DOHH2 (cell line): ENCODE results near the gene IPO5.

ENCODE experiments used
- H3F3A ChIP-seq: fragments of 200-600 bp; sonication (generic), shearing (Covaris generic); 2 replicates; pipeline ENCODE4 v1.6.0; 2016; ENCODE audit warnings: antibody characterized with exemption, mild to moderate bottlenecking; ENCODE audit not compliant: control insufficient read depth, insufficient read depth
- H3K27ac ChIP-seq: fragments of 200-600 bp; sonication (generic); 2 replicates; pipeline ENCODE4 v1.5.1; 2014; ENCODE audit warnings: low read depth, mild to moderate bottlenecking, low read length, moderate library complexity
- H3K27me3 ChIP-seq: fragments of 200-600 bp; sonication (generic); 2 replicates; pipeline ENCODE4 v1.6.1; 2014; ENCODE audit warnings: mild to moderate bottlenecking, low read length, mixed read lengths; ENCODE audit not compliant: control insufficient read depth
- H3K36me3 ChIP-seq: fragments of 200-600 bp; sonication (generic); 2 replicates; pipeline ENCODE4 v1.6.1; 2014; ENCODE audit warnings: mild to moderate bottlenecking, low read length, moderate library complexity, mixed read lengths; ENCODE audit not compliant: control insufficient read depth
- H3K4me1 ChIP-seq: fragments of 200-600 bp; sonication (generic); 2 replicates; pipeline ENCODE4 v1.6.1; 2014; ENCODE audit warnings: mild to moderate bottlenecking, low read length, mixed read lengths; ENCODE audit not compliant: control insufficient read depth
- H3K4me2 ChIP-seq: fragments of 200-600 bp; sonication (generic); 2 replicates; pipeline ENCODE4 v1.6.0; 2014; ENCODE audit warnings: mild to moderate bottlenecking, low read length, moderate library complexity
- H3K4me3 ChIP-seq: fragments of 200-600 bp; sonication (generic); 2 replicates; pipeline ENCODE4 v1.5.1; 2014; ENCODE audit warnings: mild to moderate bottlenecking, low read length, mixed read lengths
- H3K79me2 ChIP-seq: fragments of 200-600 bp; sonication (generic); 2 replicates; pipeline ENCODE4 v1.6.1; 2014; ENCODE audit warnings: mild to moderate bottlenecking, low read length, mixed read lengths; ENCODE audit not compliant: control insufficient read depth
- H3K9me2 ChIP-seq: fragments of 200-600 bp; sonication (generic); replicated peaks from 2 replicates; pipeline ENCODE4 v1.6.1; 2014; ENCODE audit warnings: mild to moderate bottlenecking, low read length, mixed read lengths; ENCODE audit not compliant: control insufficient read depth
- H3K9me3 ChIP-seq: fragments of 200-600 bp; sonication (generic); 2 replicates; pipeline ENCODE4 v1.6.1; 2014; ENCODE audit warnings: antibody characterized with exemption, low read length, mixed read lengths; ENCODE audit not compliant: control insufficient read depth, insufficient read depth
- H4K20me1 ChIP-seq: fragments of 200-600 bp; sonication (generic); 2 replicates; pipeline ENCODE4 v1.6.0; 2014; ENCODE audit warnings: low read depth, mild to moderate bottlenecking, antibody characterized with exemption, low read length, moderate library complexity; ENCODE audit not compliant: control insufficient read depth, insufficient read depth
- CTCF ChIP-seq: fragments of 200-600 bp; sonication (generic); IDR thresholded peaks from one replicate; pipeline ENCODE4 v1.5.1; 2014; ENCODE audit warnings: antibody characterized with exemption, mild to moderate bottlenecking, low read depth, low read length; ENCODE audit not compliant: poor library complexity, severe bottlenecking
- EZH2phosphoT487 ChIP-seq: fragments of 200-600 bp; sonication (generic); IDR thresholded peaks from 2 replicates; pipeline ENCODE4 v1.6.1; 2017; ENCODE audit warnings: borderline replicate concordance, mild to moderate bottlenecking, antibody characterized with exemption, low read length, moderate library complexity, mixed read lengths

The IPO5 gene

DNA sequence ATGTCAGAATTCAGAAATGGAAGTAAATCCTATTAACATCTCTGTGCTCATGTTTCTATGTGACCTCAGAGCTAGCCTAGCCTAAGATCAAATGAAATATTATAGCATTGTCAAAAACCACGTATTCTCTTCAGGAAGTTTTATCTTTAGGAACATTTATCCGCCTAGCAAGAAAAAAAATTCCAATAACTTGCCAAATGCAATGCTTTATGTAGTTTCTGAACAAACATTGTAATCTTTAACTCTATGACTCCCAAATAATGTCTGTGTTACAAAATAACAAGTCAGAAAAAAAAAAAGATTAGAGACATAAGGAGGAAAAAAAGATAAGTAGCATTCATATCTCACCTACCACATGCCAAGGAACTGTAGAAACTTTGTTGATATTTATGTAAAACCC is 18.4 kb upstream of the IPO5 start:
- Histone ChIP-seq H3K27me3 (no peaks in the 10 kb centered on the region), H3K36me3 (no peaks in the 10 kb centered on the region), H3K4me2 (no peak overlapping the region), H3K9me3 (no peaks in the 10 kb centered on the region), H3K79me2 (no peaks in the 10 kb centered on the region), H3K4me1 (peaks cover 14% of the 10 kb centered on the region), H3K27ac (no peak overlapping the region), H3F3A (no peaks in the 10 kb centered on the region), H3K9me2 (no peaks in the 10 kb centered on the region), H4K20me1 (no peaks in the 10 kb centered on the region), H3K4me3 (no peak overlapping the region)
- TF ChIP-seq CTCF (no peak), EZH2phosphoT487 (no peak)

GRCh38 chr13:97936036-97936435 is 17.4 kb upstream of the IPO5 start:
- H3K4me3 ChIP-seq = no peak overlapping the region
- H3K4me2 ChIP-seq = no peak overlapping the region
- H3K9me2 ChIP-seq = no peaks in the 10 kb centered on the region
- no peak overlapping the region for H3K27ac ChIP-seq
- no peaks in the 10 kb centered on the region for H3F3A ChIP-seq
- H3K4me1 ChIP-seq = peaks cover 14% of the 10 kb centered on the region
- no peaks in the 10 kb centered on the region for H3K79me2 ChIP-seq
- TF ChIP-seq EZH2phosphoT487 = no peak
- no peak for TF ChIP-seq CTCF
- H3K27me3 ChIP-seq = no peaks in the 10 kb centered on the region
- H3K36me3 ChIP-seq = no peaks in the 10 kb centered on the region
- H4K20me1 ChIP-seq = no peaks in the 10 kb centered on the region
- H3K9me3 ChIP-seq = no peaks in the 10 kb centered on the region

- no peaks in the 10 kb centered on the region for H3K79me2 ChIP-seq
- no peak overlapping the region for H3K4me2 ChIP-seq
- H3F3A ChIP-seq = no peaks in the 10 kb centered on the region
- no peaks in the 10 kb centered on the region for H3K9me3 ChIP-seq
- no peak overlapping the region for H3K27ac ChIP-seq
- H3K4me1 ChIP-seq = peaks cover 16% of the 10 kb centered on the region
- TF ChIP-seq CTCF = no peak
- TF ChIP-seq EZH2phosphoT487 = no peak
- H3K4me3 ChIP-seq = no peak overlapping the region
- H3K27me3 ChIP-seq = no peaks in the 10 kb centered on the region
- H3K9me2 ChIP-seq = no peaks in the 10 kb centered on the region
- H4K20me1 ChIP-seq = no peaks in the 10 kb centered on the region
- H3K36me3 ChIP-seq = no peaks in the 10 kb centered on the region
These were observed 14.6 kb upstream of the IPO5 start for GRCh38 chr13:97938706-97939475.
